ENCODE data around the gene RAC2. TPM values are rescaled to one million over a fixed set of nuclear protein-coding genes. Genes with fewer than 3 reads are reported as not detected.

RAC2 gene
- total RNA-seq, 1 experiment from 2014 or later = 7.3 TPM

DNA sequence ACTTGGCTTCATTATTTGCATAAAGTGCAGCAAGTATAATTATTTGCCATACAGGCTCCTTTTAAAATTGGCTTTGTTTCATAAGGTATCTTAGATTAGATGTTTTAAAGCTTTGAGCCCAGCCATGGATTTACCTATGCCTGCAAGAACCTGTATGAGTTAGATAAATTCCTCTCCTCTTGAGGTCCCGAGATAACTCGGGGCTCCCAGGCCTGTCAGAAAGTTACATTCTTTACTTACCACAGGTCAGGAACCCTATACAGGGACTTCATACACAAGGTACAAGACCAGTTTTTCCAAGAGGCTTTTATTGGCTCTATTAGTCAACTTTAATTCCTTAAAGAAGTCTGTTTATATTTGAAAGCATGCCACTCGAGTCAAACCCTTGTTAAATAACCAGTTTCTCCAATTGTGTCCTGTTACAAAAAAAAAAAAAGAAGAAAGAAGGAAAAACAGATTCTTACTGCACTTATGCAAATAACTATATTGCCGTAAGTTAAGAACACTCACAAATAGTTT lies 53.7 kb downstream of the RAC2 start:
- DNase-seq (ENCODE audit: low spot score) = peak; percentile 6

DNA sequence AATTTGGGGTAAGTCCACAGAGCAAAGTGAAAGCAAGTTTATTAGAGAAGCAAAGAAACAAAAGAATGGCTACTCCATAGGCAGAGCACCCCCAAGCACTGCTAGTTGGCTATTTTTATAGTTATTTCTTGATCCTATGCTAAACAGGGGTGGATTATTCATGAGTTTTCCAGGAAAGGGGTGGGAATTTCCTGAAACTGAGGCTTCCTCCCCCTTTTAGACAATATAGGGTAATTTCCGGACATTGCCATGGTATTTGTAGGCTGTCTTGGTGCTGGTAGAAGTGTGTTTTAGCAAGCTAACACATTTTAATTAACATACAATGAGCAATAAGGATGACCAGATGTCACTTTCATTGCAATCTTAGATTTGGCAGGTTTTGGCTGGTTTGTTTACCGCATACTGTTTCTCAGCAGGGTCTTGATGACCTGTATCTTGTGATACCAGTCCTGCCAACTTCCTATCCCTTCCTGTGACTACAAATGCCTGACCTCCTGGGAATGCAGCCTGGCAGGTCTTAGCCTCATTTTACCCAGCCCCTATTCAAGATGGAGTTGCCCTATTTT lies 55.1 kb downstream of the RAC2 start:
- peak; percentile 14 for DNase-seq (ENCODE audit: low spot score)

- DNase-seq (ENCODE audit: low spot score) = peak; percentile 60
Measured at GRCh38 chr22:37187891-37188761, 55.9 kb downstream of the RAC2 start, which contains the start of gene C1QTNF6. TSS of gene C1QTNF6 (minus strand) at chr22:37188247. CDS start at chr22:37188213, 34 bp downstream.

GRCh38 chr22:37187552-37187890 lies 56.5 kb downstream of the RAC2 start:
- peak; percentile 64 for DNase-seq (ENCODE audit: low spot score)

DNA sequence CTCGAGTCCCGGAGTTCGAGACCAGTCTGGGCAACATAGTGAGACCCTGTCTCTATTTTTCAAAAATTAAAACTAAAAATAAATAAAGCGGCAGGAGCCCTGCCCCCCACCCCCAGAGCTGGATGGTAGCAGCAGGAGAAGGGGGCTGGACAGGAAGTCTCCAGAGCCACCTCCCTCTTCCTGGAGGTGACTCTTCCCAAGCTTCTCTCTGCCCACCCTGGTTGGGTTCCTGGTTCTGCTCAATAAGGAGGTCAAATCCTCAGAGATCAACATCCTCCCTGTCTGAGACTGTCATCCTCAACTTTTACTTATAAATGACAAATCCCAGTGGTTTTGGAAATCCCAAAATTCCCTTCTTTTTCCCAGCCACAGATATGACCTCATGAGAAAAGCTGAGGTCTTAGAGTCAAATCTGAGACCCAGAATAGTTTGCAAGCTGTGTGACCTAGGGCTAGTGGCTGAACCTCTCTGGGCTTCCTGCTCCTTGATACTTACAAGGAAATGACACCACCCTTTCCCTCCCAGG lies 57.0 kb downstream of the RAC2 start:
- peak; percentile 1 for DNase-seq (ENCODE audit: low spot score)

DNA sequence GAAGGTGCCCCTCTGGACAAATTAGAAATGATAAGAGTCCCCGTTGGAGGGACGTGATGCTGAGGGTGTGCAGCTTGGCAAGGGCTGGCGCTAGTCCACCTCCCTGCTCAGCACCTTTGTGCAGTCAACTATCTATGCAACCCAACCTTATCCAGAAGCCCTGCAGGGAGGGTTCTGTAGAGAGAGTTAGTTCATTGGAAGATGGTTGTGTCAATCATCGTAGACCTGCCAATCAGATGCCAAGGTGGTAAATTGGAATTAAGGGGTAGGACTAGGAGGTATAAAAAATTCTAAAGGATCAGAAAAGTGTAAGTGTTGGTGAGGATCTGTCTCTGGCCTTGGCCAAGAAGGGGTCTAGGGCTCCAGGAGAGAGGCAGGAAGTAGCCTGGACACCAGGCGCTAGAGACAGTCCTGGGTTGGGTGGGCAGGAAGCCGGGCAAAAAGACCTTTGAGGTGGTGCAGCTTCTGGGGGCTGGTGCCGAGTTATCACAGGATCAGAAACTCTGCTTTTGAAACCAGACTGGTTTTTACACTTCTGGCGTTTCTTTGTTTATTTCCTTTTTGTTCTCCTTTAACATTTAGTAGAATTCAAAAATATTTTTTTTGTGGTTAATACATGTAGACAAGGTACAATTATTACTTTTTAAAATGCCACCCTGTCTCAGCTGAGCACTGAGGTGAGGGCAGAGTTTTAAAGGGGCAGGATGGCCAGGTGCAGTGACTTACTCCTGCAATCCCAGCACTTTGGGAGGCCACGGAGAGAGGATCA lies 57.7 kb downstream of the RAC2 start:
- peak; percentile 85 for DNase-seq (ENCODE audit: low spot score)

DNA sequence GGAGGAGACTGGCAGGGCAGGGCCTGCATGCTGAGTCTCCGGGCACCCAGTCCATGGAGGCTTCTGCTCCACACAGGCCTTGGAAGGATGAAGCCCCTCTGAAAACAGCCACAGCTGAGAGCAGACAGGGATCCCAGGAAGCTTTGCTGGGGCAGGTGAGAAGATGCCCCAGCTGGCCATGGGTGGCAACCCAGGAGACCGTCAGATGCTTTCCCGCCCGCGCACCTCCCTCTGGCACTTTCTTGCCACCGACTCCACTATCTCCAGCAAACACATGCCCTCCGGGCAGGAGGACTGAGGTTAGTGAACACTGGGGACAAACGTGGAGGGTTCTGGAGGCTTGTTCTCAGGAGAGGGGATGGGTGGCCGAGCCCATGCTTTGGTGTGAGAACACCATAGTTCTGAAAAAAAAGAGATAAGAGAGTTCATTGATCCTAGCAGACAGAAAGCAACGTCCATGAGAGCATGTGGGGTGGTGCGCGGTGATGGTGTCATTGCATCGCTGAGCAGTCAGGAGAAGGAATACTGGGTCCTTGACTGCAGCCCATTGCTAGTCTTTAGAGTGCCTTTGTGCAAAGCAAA lies 58.3 kb downstream of the RAC2 start:
- DNase-seq (ENCODE audit: low spot score) = no peak

DNA sequence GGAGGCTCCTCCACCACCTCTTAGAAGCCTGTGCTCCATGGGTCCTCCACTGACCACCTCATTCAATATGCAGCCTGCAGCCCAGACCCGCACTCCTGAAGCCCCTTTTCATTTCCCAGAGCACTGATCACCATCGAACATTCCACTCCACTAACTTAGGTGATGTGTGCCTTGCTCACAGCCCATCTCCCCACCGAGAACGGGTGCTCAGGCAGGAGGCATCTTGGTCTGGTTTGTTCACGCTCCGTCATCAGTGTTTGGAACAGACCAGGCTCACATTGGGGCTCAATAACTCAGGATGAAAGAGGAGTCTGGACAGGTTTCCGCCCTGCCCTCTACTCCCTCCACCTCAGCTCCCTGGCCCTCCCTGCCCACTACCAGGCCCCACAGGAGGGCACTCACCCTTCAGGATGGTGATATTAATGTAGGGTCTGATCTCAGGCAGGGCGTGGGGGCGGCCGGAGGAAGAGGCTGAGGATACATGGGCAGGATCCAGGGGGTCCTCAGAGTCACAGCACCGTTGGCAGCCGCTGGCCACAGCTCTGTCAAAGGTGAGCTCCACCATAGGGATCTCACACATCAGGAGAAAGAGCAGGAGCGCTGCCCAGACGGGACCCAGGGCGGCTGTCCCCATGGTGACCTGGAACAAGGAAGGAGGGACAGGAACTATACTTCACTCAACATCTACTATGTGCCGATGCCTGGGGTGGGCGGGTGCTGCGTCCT lies 59.1 kb downstream of the RAC2 start:
- DNase-seq (ENCODE audit: low spot score) = no peak

DNA sequence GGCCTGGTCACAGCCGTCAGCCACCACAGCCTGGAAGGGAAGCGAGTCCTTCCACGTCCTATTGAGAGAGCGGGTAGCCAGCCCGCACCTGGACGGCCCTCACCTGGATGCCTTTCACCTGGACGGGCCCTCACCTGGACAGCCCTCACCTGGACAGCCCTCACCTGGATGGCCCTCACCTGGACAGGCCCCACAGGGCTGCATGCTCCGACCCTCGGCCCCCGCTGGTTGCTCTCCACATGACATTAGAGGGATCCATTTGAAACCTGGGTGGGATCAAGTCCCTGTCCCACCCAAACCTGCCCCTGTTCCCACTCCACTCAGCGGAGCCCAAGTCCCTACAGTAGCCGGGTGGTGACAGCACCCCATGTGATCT lies 59.7 kb downstream of the RAC2 start:
- DNase-seq (ENCODE audit: low spot score) = no peak

DNA sequence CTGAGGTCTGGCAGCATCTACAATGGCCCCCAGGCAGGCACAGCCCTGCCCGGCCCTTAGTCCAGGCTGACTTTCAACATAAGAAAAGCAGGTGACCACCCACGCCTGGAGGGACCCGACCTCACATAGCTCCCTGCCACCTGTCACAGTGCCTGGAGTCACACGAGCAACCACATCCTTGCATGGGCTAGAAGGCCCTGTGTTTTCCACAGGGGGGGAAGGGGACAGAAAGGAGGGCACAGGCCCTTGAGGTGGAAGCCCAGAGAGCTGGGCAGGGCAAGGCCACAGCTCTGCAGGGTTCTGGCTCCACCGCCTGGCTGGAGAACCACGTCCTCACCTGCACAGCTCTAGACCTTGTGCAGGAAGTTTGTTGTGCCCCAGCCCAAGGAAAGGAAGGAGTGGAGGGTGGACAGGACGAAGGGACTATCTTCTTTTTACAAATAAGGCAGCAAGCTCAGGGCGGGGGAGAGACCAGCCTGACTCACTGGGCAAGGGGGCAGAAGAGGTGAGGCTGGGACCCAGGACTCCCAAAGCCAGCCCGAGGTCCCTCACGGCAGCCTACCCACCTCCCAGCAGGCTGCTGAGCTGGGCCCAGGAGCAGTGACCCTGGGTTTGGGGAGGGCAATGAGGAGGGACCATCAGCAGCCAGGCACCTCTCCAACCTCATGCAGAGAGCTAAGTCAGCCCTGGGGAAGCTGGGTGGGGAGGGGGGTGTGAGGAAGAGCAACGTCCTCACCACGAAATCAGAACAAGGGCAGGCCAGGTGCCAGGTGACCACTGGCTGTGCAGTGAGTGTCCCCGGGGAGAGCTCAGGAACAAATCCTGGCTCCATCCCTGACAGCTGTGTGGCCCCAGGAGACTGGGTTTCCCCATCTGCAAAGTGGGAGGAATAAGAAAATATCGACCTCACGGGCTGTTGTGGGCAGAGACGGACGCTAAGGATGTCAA lies 60.4 kb downstream of the RAC2 start:
- DNase-seq (ENCODE audit: low spot score) = no peak

DNA sequence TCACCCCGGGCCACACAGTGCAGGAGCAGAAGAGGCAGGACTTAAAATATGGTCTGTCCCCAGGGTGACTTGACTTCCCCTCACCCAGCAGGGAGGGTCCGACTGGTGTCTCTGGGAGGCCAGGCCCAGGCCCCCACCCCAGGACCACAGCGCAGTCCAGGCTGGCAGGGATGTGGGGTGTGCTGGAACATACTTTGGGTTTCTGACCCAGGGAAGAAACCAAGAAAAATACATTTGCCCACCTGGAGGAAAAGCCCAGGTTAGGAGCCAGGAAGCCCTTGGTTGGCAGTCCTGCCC lies 61.2 kb downstream of the RAC2 start:
- no peak for DNase-seq (ENCODE audit: low spot score)

DNA sequence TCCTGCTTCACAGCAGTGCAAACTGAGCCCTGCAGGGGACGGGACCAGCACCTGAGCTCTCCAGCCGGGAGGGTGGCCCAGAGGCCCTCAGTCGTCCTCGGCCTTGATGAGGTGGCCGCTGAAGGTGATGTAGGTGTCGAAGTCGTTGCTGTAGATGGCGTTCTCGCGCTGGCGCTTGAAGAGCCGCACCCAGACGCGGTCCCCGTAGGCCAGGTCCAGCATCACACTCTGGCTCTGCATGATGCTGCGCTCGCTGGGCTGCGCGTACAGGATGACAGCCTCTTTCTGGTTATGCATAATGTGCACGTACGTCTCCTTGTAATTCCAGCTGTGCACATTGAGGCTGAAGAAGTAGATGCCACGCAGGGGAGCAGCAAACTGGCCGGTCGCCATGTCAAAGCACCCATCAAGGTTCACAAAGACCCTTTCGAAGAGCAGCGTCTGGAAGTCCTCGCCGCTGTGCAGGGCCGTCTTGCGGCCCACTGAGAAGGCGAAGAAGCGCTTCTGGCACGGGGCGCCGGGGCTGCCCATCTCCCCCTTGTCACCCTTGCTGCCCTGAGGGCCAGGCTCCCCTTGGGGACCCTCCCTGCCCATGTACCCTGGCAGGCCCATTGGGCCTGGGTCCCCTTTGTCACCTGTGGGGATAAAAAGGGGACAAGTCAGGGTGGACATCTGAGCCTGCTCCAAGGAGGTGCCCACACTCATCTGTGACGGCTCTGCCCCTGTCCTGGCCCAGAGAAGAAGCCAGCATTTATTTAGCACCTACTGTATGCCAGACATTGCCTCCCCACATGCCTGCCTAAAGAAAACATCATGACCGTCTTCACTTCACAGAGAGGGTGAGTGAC lies 61.7 kb downstream of the RAC2 start:
- no peak for DNase-seq (ENCODE audit: low spot score)

GRCh38 chr22:37181681-37182080 lies 62.4 kb downstream of the RAC2 start:
- DNase-seq (ENCODE audit: low spot score) = no peak

- DNase-seq (ENCODE audit: low spot score) = no peak
Measured at GRCh38 chr22:37180531-37181231, 63.4 kb downstream of the RAC2 start.

GRCh38 chr22:37179622-37180420 lies 64.2 kb downstream of the RAC2 start:
- DNase-seq (ENCODE audit: low spot score) = no peak

DNA sequence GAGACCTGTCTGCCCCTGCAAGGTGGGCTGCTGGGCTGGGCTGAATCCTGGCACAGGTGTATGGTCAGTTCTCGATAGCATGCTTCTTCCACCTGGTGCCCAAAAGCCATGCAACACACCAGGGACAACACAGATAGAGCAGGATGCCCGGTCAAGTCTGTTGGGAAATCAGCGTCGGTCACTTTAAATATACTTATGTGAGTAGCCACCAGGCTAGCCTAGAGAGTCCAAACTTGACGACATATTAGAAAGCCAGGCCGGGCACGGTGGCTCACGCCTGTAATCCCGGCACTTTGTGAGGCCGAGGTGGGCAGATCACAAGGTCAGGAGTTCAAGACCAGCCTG lies 65.0 kb downstream of the RAC2 start:
- DNase-seq (ENCODE audit: low spot score) = no peak

- no peak for DNase-seq (ENCODE audit: low spot score)
Measured at GRCh38 chr22:37178350-37179125, 65.5 kb downstream of the RAC2 start.

All from HT-29 (cell line).